AG20443 (cell line): ENCODE results near the gene HOXA9.

ENCODE experiments used
- DNase-seq: peaks from one replicate; pipeline ENCODE4 v3.0.0; 2012; ENCODE audit warnings: low spot score, mixed read lengths

HOXA9 gene

DNA sequence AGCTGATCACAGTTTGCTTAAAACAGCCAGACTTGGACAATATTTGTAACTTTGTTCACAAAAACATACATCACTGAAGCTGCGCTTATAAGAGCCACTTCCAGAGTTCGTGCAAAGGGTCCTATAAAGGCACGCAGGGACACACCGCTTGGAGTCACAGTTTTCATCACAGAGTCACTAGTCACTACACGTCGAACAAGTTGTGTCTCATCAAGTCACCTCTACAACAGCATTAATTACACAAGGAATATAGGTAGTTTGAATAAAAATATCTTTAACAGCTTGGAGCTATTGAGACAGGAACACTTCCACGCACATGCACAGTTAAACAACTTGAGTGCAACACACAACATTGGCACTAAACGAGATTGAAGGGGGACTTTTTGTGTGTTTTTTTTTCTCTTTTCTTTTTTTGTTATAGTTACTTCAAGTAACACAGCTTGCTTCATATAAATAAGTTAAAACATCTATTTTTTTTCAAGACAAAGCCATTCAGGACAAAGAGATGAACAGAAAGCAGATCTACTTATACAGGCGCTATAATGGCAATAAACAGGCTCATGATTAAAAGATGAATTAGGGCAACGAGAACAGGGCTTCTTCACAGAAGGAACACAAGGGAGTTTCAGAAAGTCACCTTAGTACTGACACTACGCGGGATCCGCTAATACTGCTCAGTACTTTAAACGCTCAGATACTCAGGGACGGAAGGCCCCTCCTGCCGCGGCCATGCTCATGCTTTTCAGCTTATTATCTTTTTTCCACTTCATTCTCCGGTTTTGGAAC is 24.0 kb downstream of the HOXA9 start:
- no peak for DNase-seq

- DNase-seq: no peak
These were observed 25.0 kb downstream of the HOXA9 start for GRCh38 chr7:27140126-27140857.

DNA sequence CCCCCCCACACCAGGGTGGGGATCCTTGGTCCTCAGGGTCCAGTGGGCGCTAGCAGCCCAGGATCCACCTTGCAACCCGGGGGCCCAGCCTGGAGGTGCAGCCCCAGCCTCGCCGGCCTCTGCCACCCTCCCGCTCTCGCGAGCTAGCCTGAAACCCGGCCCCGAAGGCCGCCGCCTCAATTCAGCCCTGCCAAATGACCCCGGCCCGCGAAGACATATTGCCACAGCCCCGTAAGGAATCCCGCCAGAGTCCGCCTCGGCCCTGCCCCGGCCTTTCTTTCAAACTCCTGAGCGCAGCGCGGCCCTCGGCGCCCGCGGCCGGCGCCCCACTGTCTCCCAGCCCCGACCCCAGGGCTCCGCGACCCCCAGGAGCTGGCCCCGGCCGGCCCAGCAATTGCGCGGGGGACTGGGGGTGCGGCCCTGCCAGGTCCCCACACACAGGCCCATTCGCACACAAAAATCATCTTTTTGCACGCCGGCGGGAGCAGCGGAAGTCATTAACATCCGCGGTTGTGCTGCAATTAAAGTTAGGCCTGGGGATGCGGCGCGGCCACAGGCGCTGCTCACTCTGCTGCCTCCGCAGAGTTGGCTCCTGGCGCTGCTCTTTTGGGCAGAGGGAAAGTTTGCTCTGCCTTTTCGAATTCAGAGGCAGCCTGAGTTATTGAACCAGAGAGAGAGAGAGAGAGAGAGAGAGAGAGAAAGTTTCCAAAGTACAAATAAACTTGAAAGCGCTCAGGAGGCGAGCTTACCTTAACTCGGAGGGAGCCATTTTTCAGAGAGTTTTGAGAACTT is 25.8 kb downstream of the HOXA9 start:
- DNase-seq: no peak

GRCh38 chr7:27138985-27139333 is 26.4 kb downstream of the HOXA9 start:
- no peak for DNase-seq

DNA sequence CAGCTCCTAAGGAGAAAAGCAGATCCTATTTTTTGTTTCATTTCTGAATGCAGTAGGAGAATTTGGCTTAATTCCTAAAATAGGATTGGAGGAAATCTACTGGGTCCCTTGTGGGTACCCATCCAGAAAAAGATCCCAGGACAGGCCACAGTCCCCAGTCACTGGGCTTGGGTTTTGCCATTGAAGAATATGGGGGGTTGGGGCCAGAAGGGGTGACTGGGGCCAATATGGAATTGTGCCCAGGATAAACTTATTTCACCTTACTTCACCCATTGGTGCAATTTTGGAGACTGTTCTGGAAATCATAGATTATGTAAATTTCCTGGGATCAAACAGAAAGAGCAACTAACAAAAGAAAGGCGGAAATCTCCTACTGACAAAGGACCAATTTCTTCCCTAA is 26.9 kb downstream of the HOXA9 start:
- no peak for DNase-seq

- no peak for DNase-seq
These were observed 27.6 kb downstream of the HOXA9 start for GRCh38 chr7:27137640-27138315.

- DNase-seq: peak; percentile 85
These were observed 30.9 kb downstream of the HOXA9 start for GRCh38 chr7:27134392-27134791.

DNA sequence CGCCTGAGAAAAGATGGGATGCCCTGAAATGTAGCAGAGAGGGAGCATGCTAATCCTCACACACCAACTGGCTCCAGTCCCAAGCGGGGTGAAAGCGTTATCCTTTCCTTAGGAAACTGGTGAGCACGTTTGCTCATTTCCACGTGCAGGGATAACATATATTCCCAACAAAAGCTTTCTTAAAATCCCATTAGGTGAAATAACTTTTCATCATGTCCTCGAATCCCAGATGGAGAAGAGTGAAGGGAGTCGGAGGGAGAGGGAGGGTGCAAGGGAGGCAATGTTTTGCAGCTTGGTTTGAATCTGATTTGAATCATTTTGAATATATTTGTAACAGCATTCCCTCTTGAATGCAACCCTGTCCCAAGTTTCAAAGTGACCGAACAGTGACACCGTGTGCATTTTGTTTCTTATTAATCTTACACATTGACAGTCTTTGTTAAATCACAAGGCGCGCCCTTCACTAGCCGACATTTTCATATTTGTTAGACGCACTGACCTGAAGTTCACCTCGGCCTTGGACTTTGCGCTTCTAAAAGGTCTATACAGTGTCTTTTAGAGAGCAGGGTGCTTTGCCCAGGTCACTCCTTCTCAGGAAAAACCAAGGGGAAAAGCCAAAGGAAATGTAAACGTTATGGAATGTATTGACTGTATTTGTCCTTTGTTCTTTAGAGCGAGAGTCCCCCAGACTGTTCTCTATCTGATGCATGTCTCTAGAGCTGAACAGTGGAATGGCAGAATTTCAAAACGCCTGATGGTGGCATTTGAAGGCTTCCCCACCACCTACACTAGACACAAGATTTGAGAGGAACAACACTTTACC is 31.7 kb downstream of the HOXA9 start:
- DNase-seq: no peak

DNA sequence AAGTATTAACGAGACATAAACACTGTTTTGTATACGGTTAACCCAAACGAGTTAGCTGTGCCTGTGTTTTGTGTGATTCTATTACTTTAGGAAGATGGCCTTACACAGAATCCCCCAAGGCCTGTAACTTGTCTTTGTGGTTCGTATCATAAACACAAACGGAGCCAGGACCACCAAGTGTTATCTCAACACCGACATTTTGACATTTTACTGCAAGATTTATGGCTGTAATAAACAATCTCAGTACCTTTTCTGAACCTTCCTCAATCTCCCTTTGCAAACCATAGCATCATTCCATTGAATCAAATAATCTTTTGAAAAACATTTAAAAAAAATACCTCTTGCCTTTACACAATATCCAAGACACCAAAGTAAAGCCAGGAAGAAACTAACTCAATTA is 32.4 kb downstream of the HOXA9 start:
- DNase-seq: no peak

DNA sequence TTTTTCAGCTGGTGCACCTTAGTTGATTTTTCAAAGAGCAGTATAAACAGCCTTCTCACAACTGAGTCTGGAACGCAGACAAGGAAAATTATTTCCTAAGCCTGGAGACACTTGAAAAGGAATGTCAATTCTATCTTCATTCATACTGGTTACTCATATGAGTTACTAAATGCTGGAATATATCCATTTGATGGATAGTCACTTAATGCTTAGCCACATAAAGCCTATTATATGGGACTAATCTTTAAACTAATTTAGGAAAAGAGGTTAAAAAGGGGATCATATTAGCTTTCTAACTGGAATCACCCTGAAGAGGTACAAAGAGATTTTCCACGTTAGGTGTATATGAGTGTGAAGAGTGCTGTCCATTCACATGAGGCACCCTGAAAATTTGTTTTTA is 33.1 kb downstream of the HOXA9 start:
- DNase-seq: no peak

DNA sequence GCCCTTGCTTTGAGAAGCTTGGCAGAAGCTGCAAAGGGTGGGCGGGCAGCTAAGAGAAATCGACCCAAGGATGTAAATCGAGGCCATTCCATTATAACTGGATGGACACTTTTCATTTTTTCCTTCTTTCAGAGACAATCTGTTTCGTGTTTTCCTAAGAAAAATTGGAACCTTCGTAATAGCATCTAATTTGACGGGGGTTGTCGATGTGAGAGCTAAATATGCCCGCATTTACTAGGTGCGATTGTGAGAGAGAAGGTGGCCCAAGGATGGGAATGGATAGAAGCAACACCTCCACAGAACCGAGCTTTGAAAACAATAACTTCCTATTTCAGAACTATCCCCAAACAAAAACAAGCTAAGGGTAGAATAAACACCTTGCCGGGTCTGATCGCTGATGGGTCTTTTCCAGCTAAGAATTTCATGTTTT is 33.9 kb downstream of the HOXA9 start:
- DNase-seq: no peak

DNA sequence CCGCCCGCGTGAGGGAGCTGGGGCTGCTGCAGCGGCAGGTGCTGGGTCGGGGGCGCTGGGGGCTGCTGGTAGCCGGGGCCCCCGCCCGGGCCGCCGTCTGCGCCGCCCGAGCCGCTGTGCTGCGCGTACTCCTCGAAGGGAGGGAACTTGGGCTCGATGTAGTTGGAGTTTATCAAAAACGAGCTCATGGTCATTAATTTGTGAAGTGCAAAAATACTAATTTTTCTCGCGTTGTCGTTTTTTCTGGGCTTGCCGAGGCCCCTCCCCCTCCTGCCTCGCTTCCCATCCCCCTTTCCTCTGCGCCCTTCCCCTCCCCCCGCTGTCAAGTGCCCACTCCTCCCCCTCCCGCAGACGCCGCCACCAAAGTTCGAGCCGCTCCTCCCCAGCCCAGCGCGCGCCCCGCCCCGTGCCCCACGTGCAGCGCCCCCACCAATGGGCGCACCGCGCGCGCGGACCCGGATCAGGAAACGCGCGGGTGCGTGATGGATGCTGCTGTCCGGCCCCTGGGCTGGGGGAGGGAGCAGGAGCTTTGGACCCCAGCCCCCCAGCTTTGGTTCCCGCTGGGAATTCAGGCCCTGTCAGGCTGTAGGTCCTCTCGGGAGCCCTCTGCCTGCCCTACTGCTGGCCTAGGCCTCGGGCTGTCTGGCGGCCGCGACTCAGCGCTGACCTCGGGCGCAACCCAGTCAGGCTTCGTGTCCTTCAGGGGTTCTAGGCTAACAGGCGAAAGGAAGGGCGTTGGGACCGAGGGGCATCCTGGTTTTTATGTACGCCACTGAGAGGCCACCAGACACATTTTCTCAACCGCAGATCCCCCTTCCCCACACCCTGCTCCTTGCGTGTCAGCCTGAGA is 34.6 kb downstream of the HOXA9 start, which contains the start of gene HOXA4:
Gene HOXA4 (minus strand): TSS at position 218 of the 850 bp plus-strand sequence. CDS start 24 bp downstream, at position 194.
- peak; percentile 98 for DNase-seq

GRCh38 chr7:27129729-27130539 is 35.4 kb downstream of the HOXA9 start:
- DNase-seq: peak; percentile 77

DNA sequence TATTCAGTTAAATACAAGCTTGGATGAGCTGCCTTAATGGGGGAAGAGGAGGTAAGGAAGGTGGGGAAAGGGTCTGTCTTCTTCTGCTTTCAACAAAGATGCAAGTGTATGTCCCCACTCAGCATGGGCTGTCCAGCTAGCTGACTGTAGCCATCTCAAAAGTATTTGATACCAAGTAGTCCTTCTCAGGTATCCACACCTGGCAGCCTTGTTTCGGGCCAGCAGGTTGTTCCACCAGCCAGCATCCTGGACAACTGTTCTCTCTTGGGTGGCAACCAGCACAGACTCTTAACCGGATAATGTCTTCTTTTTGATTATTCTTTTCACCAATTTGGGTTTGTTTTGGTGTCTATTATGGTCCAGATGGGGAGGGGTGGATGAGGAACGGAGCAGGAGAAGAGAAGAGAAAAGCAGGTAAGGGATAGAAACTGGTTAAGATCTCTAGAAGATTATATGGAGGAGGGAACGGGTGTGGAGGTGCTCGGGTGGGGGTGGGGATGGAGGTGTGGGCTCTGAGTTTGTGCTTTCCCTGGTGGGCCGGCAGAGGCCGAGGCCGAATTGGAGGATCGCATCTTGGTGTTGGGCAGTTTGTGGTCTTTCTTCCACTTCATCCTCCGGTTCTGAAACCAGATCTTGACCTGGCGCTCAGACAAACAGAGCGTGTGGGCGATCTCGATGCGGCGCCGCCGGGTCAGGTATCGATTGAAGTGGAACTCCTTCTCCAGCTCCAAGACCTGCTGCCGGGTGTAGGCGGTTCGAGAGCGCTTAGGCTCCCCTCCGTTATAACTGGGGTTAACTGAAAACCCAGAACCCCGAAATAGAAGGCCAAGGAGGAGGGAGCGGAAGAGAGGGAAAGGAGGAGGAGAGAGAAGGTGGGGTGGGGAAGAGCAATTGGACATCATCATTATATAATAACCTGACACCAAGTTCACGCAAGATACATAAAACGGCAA is 36.3 kb downstream of the HOXA9 start:
- no peak for DNase-seq

- no peak for DNase-seq
These were observed 37.3 kb downstream of the HOXA9 start for GRCh38 chr7:27128034-27128433.

DNA sequence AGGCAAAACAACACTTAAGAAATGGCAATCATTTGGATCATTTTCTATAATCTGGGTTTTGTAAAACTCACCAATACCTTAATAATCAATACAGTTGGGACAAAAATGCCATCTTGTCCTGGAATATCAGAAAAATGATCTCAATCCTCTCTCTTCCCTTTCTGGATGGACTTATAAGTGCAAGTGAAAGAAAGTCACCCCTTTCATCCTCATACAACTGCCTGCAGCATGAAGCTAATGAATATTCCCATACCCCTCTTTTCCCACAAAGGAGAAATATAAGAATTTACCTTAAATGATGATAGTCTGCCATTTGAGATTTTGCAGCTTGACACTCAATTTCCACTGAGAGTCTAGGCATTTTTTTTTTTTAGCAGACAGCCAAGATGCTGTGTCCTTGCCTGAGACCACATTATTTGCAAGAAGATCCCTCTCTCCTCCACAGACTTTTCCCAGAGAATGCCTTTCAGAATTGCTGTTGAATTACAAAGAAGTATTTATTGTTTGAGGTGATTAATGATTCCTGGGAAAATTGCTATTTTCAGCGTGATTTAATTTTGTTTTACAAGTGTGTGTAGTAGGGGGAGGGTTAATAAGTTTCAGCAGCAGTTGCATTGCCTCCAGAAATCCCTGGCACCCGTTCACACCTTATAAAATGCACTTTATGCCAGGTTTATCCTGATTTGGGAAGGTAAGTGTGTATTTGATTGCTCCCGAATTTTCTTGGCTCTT is 38.6 kb downstream of the HOXA9 start:
- no peak for DNase-seq

DNA sequence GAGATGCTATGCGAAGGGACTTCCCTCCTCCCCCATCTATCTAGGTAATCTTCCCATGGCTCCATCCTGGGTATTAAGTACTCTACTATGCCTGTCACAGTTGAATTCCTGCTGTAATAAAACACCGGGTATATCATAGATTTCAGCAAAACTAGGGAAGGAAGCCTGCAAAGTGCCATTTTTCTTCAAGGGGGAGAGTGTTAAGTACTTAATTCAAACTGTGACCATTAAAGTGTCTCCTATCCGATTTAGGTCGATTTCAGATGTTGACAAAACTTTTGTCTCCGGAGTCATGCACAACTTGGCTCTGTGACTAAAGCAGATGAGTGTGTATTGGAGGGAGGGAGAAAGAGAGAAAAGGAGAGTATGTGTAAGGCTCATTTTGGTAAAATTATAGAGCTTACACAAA is 39.3 kb downstream of the HOXA9 start:
- DNase-seq: no peak
